ENCODE measurements around the gene WDFY2.

WDFY2 gene

GRCh38 chr13:51781246-51782022 is 197.2 kb downstream of the WDFY2 start:
- Histone ChIP-seq H3K4me3 (ENCODE audit: insufficient read depth, low read length, poor library complexity, severe bottlenecking) (no peak overlapping the region), H3K27me3 (ENCODE audit: low read length) (no peaks in the 10 kb centered on the region), H3K79me2 (ENCODE audit: insufficient read depth, low read length) (no peaks in the 10 kb centered on the region), H3K36me3 (ENCODE audit: low read length) (no peaks in the 10 kb centered on the region), H3K9ac (ENCODE audit: low read length) (no peak overlapping the region), H3K9me3 (ENCODE audit: insufficient read depth, low read length) (no peaks in the 10 kb centered on the region), H4K20me1 (ENCODE audit: low read depth, low read length) (no peaks in the 10 kb centered on the region), H2AFZ (ENCODE audit: low read depth, low read length, severe bottlenecking) (no peak overlapping the region), H3F3A (ENCODE audit: insufficient read depth) (no peaks in the 10 kb centered on the region), H3K9me2 (replicated peaks; ENCODE audit: insufficient read depth, low read length) (no peaks in the 10 kb centered on the region), H3K4me2 (ENCODE audit: low read depth, low read length, poor library complexity, severe bottlenecking) (no peak overlapping the region), H3K27ac (ENCODE audit: low read depth, low read length) (no peak overlapping the region)
- TF ChIP-seq EZH2phosphoT487 (conservative IDR thresholded peaks at IDR 0.05; ENCODE audit: low read length), result no peak
- no peak for TF ChIP-seq CTCF (IDR thresholded peaks at IDR 0.05; ENCODE audit: insufficient read depth, low read length, poor library complexity, severe bottlenecking)

GRCh38 chr13:51782026-51782710 is 197.9 kb downstream of the WDFY2 start:
- Histone ChIP-seq H3K27me3 (ENCODE audit: low read length) (no peaks in the 10 kb centered on the region), H3K4me2 (ENCODE audit: low read depth, low read length, poor library complexity, severe bottlenecking) (no peak overlapping the region), H3K27ac (ENCODE audit: low read depth, low read length) (no peak overlapping the region), H4K20me1 (ENCODE audit: low read depth, low read length) (no peaks in the 10 kb centered on the region), H3K79me2 (ENCODE audit: insufficient read depth, low read length) (no peaks in the 10 kb centered on the region), H3K36me3 (ENCODE audit: low read length) (no peaks in the 10 kb centered on the region), H2AFZ (ENCODE audit: low read depth, low read length, severe bottlenecking) (no peak overlapping the region), H3K9me2 (replicated peaks; ENCODE audit: insufficient read depth, low read length) (no peaks in the 10 kb centered on the region), H3F3A (ENCODE audit: insufficient read depth) (no peaks in the 10 kb centered on the region), H3K9ac (ENCODE audit: low read length) (no peak overlapping the region), H3K9me3 (ENCODE audit: insufficient read depth, low read length) (no peaks in the 10 kb centered on the region), H3K4me3 (ENCODE audit: insufficient read depth, low read length, poor library complexity, severe bottlenecking) (no peak overlapping the region)
- TF ChIP-seq CTCF (IDR thresholded peaks at IDR 0.05; ENCODE audit: insufficient read depth, low read length, poor library complexity, severe bottlenecking) (no peak), EZH2phosphoT487 (conservative IDR thresholded peaks at IDR 0.05; ENCODE audit: low read length) (no peak)

- Histone ChIP-seq H3K9ac (ENCODE audit: low read length) (no peak overlapping the region), H3K27ac (ENCODE audit: low read depth, low read length) (no peak overlapping the region), H2AFZ (ENCODE audit: low read depth, low read length, severe bottlenecking) (no peak overlapping the region), H3K4me2 (ENCODE audit: low read depth, low read length, poor library complexity, severe bottlenecking) (no peak overlapping the region), H3K9me2 (replicated peaks; ENCODE audit: insufficient read depth, low read length) (no peaks in the 10 kb centered on the region), H3K9me3 (ENCODE audit: insufficient read depth, low read length) (no peaks in the 10 kb centered on the region), H3K36me3 (ENCODE audit: low read length) (no peaks in the 10 kb centered on the region), H3K79me2 (ENCODE audit: insufficient read depth, low read length) (no peaks in the 10 kb centered on the region), H4K20me1 (ENCODE audit: low read depth, low read length) (no peaks in the 10 kb centered on the region), H3F3A (ENCODE audit: insufficient read depth) (no peaks in the 10 kb centered on the region), H3K27me3 (ENCODE audit: low read length) (no peaks in the 10 kb centered on the region), H3K4me3 (ENCODE audit: insufficient read depth, low read length, poor library complexity, severe bottlenecking) (no peak overlapping the region)
- TF ChIP-seq CTCF (IDR thresholded peaks at IDR 0.05; ENCODE audit: insufficient read depth, low read length, poor library complexity, severe bottlenecking), result no peak
- no peak for TF ChIP-seq EZH2phosphoT487 (conservative IDR thresholded peaks at IDR 0.05; ENCODE audit: low read length)
Observed at GRCh38 chr13:51783428-51784094, 199.3 kb downstream of the WDFY2 start.
